Measurements from ENCODE around the gene MAGI1.
A peak's percentile ranks its signal among the peaks of the same experiment; 100 is the strongest.
"Not testable (repeated sequence)": the region's sequence is repeated elsewhere in the genome, so short reads cannot be mapped to it uniquely, and the experiment has no call there.

The MAGI1 gene

DNA sequence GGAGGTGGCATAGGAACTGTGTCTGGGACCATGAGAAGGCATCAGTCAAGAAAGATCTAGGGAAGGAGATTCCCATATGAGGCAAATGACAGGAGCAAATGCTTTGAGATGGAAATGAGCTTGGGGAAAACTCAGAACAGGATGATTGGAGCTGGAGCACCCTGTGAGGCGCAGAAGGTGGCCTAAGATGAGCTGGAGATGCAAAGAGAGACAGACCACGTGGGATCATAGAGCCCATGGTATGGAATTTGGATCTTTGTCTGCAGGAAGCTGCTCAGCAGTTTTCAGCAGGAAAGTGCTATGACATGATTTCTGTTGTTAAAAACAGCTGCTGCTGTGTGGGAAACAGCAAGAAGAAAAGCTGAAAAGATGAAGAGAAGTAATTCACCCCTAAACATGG, 310.6 kb downstream of the MAGI1 start:
- Histone ChIP-seq H3K4me2 (ENCODE audit: low read length) (no peak overlapping the region), H2BK5ac (ENCODE audit: low read length) (no peak overlapping the region), H3K27ac (ENCODE audit: low read depth, low read length) (no peak overlapping the region), H3K4me1 (ENCODE audit: control insufficient read depth, low read depth, low read length) (no peaks in the 10 kb centered on the region), H3K36me3 (ENCODE audit: control insufficient read depth, insufficient read depth, low read length) (no peaks in the 10 kb centered on the region), H2AK5ac (ENCODE audit: low read length) (no peak overlapping the region), H4K5ac (ENCODE audit: low read length) (no peak overlapping the region), H3K56ac (ENCODE audit: low read length) (no peak overlapping the region), H3K9ac (ENCODE audit: low read length) (no peak overlapping the region), H4K8ac (ENCODE audit: low read depth, low read length) (no peak overlapping the region), H3K79me2 (ENCODE audit: control insufficient read depth, insufficient read depth, low read length) (no peaks in the 10 kb centered on the region), H3K79me1 (ENCODE audit: low read length) (no peaks in the 10 kb centered on the region), H3K4me3 (ENCODE audit: low read length) (no peak overlapping the region), H3K27me3 (ENCODE audit: insufficient read depth, low read length, poor library complexity) (no peaks in the 10 kb centered on the region), H3K18ac (ENCODE audit: low read length) (no peak overlapping the region), H3K23ac (ENCODE audit: low read length) (no peak overlapping the region), H2BK120ac (ENCODE audit: low read depth, low read length) (no peak overlapping the region), H3K4ac (ENCODE audit: low read depth, low read length) (no peak overlapping the region), H2BK15ac (replicated peaks; ENCODE audit: low read depth) (no peak overlapping the region)
- WGBS (ENCODE audit: extremely low coverage, insufficient coverage, low lambda C conversion rate): no CpG with 5 or more reads among the region's 2 CpGs
- DNase-seq: peak; percentile 36

DNA sequence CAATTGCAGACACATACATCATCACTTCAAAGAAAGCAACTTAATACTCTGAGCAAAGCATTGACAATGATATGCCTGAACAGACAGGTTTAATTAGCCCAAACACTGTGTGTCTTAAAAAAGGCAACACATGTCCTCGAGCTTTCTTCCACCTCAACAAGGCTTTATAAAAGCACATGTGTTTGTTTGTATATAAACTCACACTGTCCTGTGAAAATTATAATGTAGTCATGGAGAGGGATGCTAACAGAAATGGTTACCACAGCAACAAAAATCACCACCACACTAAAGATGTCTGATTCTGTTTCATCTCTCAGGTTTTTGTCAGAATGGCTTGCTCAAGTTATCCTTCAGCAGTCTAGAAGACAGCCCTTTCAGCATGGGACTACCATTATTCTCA, 314.7 kb downstream of the MAGI1 start:
- no CpG with 5 or more reads among the region's 1 CpG for WGBS (ENCODE audit: extremely low coverage, insufficient coverage, low lambda C conversion rate)

GRCh38 chr3:65723011-65723410, 315.7 kb downstream of the MAGI1 start:
- no peaks in the 10 kb centered on the region for H3K36me3 ChIP-seq (ENCODE audit: control insufficient read depth, insufficient read depth, low read length)
- H2BK15ac ChIP-seq (replicated peaks; ENCODE audit: low read depth): no peak overlapping the region
- no peak overlapping the region for H3K4ac ChIP-seq (ENCODE audit: low read depth, low read length)
- H3K79me1 ChIP-seq (ENCODE audit: low read length): no peaks in the 10 kb centered on the region
- H3K4me1 ChIP-seq (ENCODE audit: control insufficient read depth, low read depth, low read length): peaks cover 3% of the 10 kb centered on the region
- no peak overlapping the region for H2BK5ac ChIP-seq (ENCODE audit: low read length)
- H3K79me2 ChIP-seq (ENCODE audit: control insufficient read depth, insufficient read depth, low read length): no peaks in the 10 kb centered on the region
- no peak overlapping the region for H3K4me3 ChIP-seq (ENCODE audit: low read length)
- no peak overlapping the region for H4K8ac ChIP-seq (ENCODE audit: low read depth, low read length)
- no peaks in the 10 kb centered on the region for H3K27me3 ChIP-seq (ENCODE audit: insufficient read depth, low read length, poor library complexity)
- no peak overlapping the region for H3K56ac ChIP-seq (ENCODE audit: low read length)
- no peak overlapping the region for H3K9ac ChIP-seq (ENCODE audit: low read length)
- no peak overlapping the region for H3K18ac ChIP-seq (ENCODE audit: low read length)
- no peak for DNase-seq
- WGBS (ENCODE audit: extremely low coverage, insufficient coverage, low lambda C conversion rate): no CpG with 5 or more reads among the region's 3 CpGs
- H3K27ac ChIP-seq (ENCODE audit: low read depth, low read length): no peak overlapping the region
- no peak overlapping the region for H2AK5ac ChIP-seq (ENCODE audit: low read length)
- H4K5ac ChIP-seq (ENCODE audit: low read length): no peak overlapping the region
- no peak overlapping the region for H3K4me2 ChIP-seq (ENCODE audit: low read length)
- H2BK120ac ChIP-seq (ENCODE audit: low read depth, low read length): no peak overlapping the region
- H3K23ac ChIP-seq (ENCODE audit: low read length): no peak overlapping the region

More for the DNA sequence above, 314.7 kb downstream of the MAGI1 start:
- no peak for DNase-seq
- Histone ChIP-seq H3K56ac (ENCODE audit: low read length) (no peak overlapping the region), H4K5ac (ENCODE audit: low read length) (no peak overlapping the region), H3K27me3 (ENCODE audit: insufficient read depth, low read length, poor library complexity) (no peaks in the 10 kb centered on the region), H3K36me3 (ENCODE audit: control insufficient read depth, insufficient read depth, low read length) (no peaks in the 10 kb centered on the region), H2BK5ac (ENCODE audit: low read length) (no peak overlapping the region), H3K18ac (ENCODE audit: low read length) (no peak overlapping the region), H2BK120ac (ENCODE audit: low read depth, low read length) (no peak overlapping the region), H3K4me1 (ENCODE audit: control insufficient read depth, low read depth, low read length) (peaks cover 3% of the 10 kb centered on the region), H3K23ac (ENCODE audit: low read length) (no peak overlapping the region), H2BK15ac (replicated peaks; ENCODE audit: low read depth) (no peak overlapping the region), H3K4me2 (ENCODE audit: low read length) (no peak overlapping the region), H3K79me2 (ENCODE audit: control insufficient read depth, insufficient read depth, low read length) (no peaks in the 10 kb centered on the region), H3K79me1 (ENCODE audit: low read length) (no peaks in the 10 kb centered on the region), H3K27ac (ENCODE audit: low read depth, low read length) (no peak overlapping the region), H3K9ac (ENCODE audit: low read length) (no peak overlapping the region), H3K4me3 (ENCODE audit: low read length) (no peak overlapping the region), H2AK5ac (ENCODE audit: low read length) (no peak overlapping the region), H3K4ac (ENCODE audit: low read depth, low read length) (no peak overlapping the region), H4K8ac (ENCODE audit: low read depth, low read length) (no peak overlapping the region)

DNA sequence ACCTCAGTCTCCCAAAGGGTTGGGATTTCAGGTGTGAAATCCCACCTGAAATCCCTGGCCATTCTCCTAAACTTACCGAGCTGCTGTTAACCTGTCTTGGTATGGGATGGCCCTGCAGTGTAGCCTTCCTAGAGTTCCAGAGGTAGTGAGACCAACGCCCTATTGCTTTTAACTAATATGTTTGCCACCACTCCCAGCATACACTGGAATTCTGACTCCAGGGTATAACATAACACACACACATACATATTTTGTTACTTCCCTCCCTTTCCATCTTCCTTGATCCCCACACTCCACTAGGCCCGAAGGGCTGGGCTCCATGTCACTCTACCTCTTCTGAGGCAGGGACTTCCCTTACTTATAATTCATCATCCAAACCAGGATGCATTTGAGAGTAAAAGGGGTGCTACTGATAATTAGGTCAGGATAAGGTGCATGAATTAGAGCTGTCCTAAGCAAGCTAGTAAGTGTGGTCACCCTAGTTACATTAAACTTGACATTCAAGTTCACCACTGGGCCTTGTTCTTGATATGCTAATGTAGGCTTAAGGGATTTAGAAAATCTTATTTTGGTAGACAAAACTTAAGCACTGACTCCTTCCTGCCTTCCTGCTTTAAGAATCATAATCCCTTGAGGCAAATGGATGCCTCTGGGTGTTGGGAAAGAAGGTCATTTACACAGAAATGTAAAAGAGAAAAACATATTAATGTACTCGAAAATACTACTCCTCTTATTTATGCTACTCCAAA, 317.6 kb downstream of the MAGI1 start:
- DNase-seq: no peak
- no peaks in the 10 kb centered on the region for H3K27me3 ChIP-seq (ENCODE audit: insufficient read depth, low read length, poor library complexity)
- H3K9ac ChIP-seq (ENCODE audit: low read length): no peak overlapping the region
- H4K8ac ChIP-seq (ENCODE audit: low read depth, low read length): no peak overlapping the region
- no peak overlapping the region for H2BK120ac ChIP-seq (ENCODE audit: low read depth, low read length)
- H2BK15ac ChIP-seq (replicated peaks; ENCODE audit: low read depth): no peak overlapping the region
- H3K27ac ChIP-seq (ENCODE audit: low read depth, low read length): no peak overlapping the region
- no peaks in the 10 kb centered on the region for H3K79me1 ChIP-seq (ENCODE audit: low read length)
- H3K18ac ChIP-seq (ENCODE audit: low read length): no peak overlapping the region
- H3K4ac ChIP-seq (ENCODE audit: low read depth, low read length): no peak overlapping the region
- H3K4me1 ChIP-seq (ENCODE audit: control insufficient read depth, low read depth, low read length): peaks cover 6% of the 10 kb centered on the region
- no CpG with 5 or more reads among the region's 4 CpGs for WGBS (ENCODE audit: extremely low coverage, insufficient coverage, low lambda C conversion rate)
- no peak overlapping the region for H2BK5ac ChIP-seq (ENCODE audit: low read length)
- no peak overlapping the region for H4K5ac ChIP-seq (ENCODE audit: low read length)
- no peak overlapping the region for H3K4me2 ChIP-seq (ENCODE audit: low read length)
- H3K4me3 ChIP-seq (ENCODE audit: low read length): no peak overlapping the region
- no peak overlapping the region for H3K23ac ChIP-seq (ENCODE audit: low read length)
- no peaks in the 10 kb centered on the region for H3K79me2 ChIP-seq (ENCODE audit: control insufficient read depth, insufficient read depth, low read length)
- H3K36me3 ChIP-seq (ENCODE audit: control insufficient read depth, insufficient read depth, low read length): no peaks in the 10 kb centered on the region
- no peak overlapping the region for H3K56ac ChIP-seq (ENCODE audit: low read length)
- no peak overlapping the region for H2AK5ac ChIP-seq (ENCODE audit: low read length)

DNA sequence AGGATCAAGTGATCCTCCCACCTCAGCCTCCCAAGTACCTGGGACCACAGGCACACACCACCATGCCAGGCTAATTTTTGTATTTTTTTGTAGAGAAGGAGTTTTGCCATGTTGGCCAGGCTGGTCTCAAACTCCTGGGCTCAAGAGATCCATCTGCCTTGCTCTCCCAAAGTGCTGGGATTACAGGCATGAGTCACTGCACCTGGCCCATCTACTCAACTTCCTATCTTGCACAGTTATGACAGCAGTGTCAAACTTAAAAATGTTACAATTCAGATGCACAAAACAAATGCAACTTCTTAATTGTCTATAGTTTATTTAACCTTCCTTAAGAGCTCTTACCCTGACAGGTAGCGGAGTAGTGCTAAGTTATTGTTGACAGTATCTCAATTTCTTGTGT, 319.1 kb downstream of the MAGI1 start:
- not testable (repeated sequence) for H4K5ac ChIP-seq (ENCODE audit: low read length); H3K9ac ChIP-seq (ENCODE audit: low read length); H3K4me3 ChIP-seq (ENCODE audit: low read length); H3K79me1 ChIP-seq (ENCODE audit: low read length); H3K4ac ChIP-seq (ENCODE audit: low read depth, low read length); H3K18ac ChIP-seq (ENCODE audit: low read length); H3K27me3 ChIP-seq (ENCODE audit: insufficient read depth, low read length, poor library complexity); H4K8ac ChIP-seq (ENCODE audit: low read depth, low read length); H3K4me2 ChIP-seq (ENCODE audit: low read length); H3K4me1 ChIP-seq (ENCODE audit: control insufficient read depth, low read depth, low read length); H3K27ac ChIP-seq (ENCODE audit: low read depth, low read length); H2BK120ac ChIP-seq (ENCODE audit: low read depth, low read length); H3K36me3 ChIP-seq (ENCODE audit: control insufficient read depth, insufficient read depth, low read length); H3K79me2 ChIP-seq (ENCODE audit: control insufficient read depth, insufficient read depth, low read length); DNase-seq; H2AK5ac ChIP-seq (ENCODE audit: low read length); H2BK5ac ChIP-seq (ENCODE audit: low read length); H3K23ac ChIP-seq (ENCODE audit: low read length); H2BK15ac ChIP-seq (replicated peaks; ENCODE audit: low read depth); H3K56ac ChIP-seq (ENCODE audit: low read length)
- no CpG with 5 or more reads among the region's 1 CpG for WGBS (ENCODE audit: extremely low coverage, insufficient coverage, low lambda C conversion rate)

Measured in mesendoderm (in vitro differentiated cells).